Activated CD8-positive, alpha-beta T cell treated with anti-CD3 and anti-CD28 coated beads, Interleukin-2, amount 10 ng/mL, durations not matched to agents 7 days and 5 days (primary cell): ENCODE measurements around the gene LOXL1. TPM values are rescaled to one million over a fixed set of nuclear protein-coding genes. Genes with fewer than 3 reads are reported as not detected.
A peak's percentile ranks its signal among the peaks of the same experiment; 100 is the strongest.

ENCODE experiments used
- ATAC-seq: fragments of 150-1000 bp; cut with Tn5 transposase; one replicate; pipeline ENCODE4 v1.10.0; 2021; ENCODE audit warnings: moderate library complexity
- CTCF ChIA-PET: fragments of 350-600 bp; sonication (Branson Sonifier 250); formaldehyde crosslinking; loops from one replicate; lab custom pipeline; 2021; ENCODE audit warnings: antibody characterized with exemption; lab: Charles Lee
- POLR2A ChIA-PET: fragments of 350-600 bp; sonication (Branson Sonifier 250); formaldehyde crosslinking; loops from one replicate; lab custom pipeline; 2021; ENCODE audit warnings: antibody characterized with exemption; lab: Charles Lee
- DNase-seq: peaks from one replicate; pipeline ENCODE4 v3.0.0-alpha.2; 2020
- H3K27ac Mint-ChIP-seq: one replicate; pipeline ENCODE4 v1.8.0; 2021; ENCODE audit warnings: mild to moderate bottlenecking, mixed read lengths
- H3K27me3 Mint-ChIP-seq: one replicate; pipeline ENCODE4 v1.8.0; 2021; ENCODE audit warnings: low read depth, mixed read lengths
- H3K36me3 Mint-ChIP-seq: one replicate; pipeline ENCODE4 v1.8.0; 2021; ENCODE audit warnings: low read depth, mixed read lengths
- H3K4me1 Mint-ChIP-seq: one replicate; pipeline ENCODE4 v1.8.0; 2021; ENCODE audit warnings: low read depth, mixed read lengths
- H3K4me3 Mint-ChIP-seq: one replicate; pipeline ENCODE4 v1.8.0; 2021; ENCODE audit warnings: mild to moderate bottlenecking, mixed read lengths
- H3K9me3 Mint-ChIP-seq: one replicate; pipeline ENCODE4 v1.8.0; 2022; ENCODE audit warnings: mixed read lengths; ENCODE audit not compliant: insufficient read depth
- total RNA-seq, 2 experiments: library from RNA; stranded (reverse); gene quantifications; one replicate each; pipeline ENCODE4 v1.2.3, GENCODE V29; 2021

The LOXL1 gene
- total RNA-seq, 2 experiments from 2014 or later: 5.9 to 8.4 TPM

DNA sequence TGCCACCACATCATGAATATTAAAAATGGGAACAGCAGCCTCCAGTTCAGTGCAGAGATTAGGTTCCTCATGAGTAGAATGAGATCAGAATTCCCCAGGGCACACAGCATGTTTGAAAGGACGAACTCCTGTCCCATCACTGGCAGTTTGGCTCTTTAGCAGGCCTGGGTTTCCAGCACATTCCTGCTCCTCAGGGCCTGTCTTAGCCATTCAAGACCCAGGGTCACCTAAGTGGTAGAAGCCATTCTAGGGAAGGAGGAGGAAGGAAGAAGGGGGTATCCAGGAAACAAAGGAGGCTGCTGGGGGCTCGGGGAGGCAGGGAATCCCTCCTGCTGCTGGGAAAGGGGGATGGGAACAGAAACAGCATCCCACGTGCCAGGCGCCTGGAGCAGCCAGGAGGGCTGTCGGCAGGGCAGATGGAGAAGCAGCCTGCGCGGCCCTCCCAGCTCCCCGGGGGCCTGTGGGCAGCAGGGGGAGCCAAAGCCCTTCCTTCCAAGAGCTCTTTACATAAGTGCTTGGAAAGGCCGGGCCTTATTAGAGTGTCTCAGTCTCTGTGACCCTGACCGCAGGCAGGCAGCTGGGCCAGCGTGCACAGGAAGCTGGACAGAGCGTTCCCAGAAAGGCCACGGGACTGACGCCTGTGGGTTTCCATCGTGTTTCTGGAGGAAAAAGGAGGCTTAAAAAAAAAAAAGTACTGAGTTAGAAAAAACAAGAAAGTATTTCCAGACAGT lies 24.7 kb downstream of the LOXL1 start:
- peak overlapping the region; percentile 48 for H3K4me3 Mint-ChIP-seq
- no peaks in the 10 kb centered on the region for H3K9me3 Mint-ChIP-seq
- POLR2A ChIA-PET: interaction anchor here (0.8 to 1.3 kb wide), 2 partner anchors 13 to 23 kb away, joined by 3 read pairs; no protein-coding TSS in a partner anchor
- peaks cover 22% of the 10 kb centered on the region for H3K4me1 Mint-ChIP-seq
- no peaks in the 10 kb centered on the region for H3K27me3 Mint-ChIP-seq
- DNase-seq (peak; percentile 88), ATAC-seq (peak; percentile 94)
- no peaks in the 10 kb centered on the region for H3K36me3 Mint-ChIP-seq
- CTCF ChIA-PET: interaction anchor here (0.6 to 14.6 kb wide), 23 partner anchors 8 to 370 kb away, joined by 3 to 310 read pairs (median 4); partner anchors contain the start of gene PML
- H3K27ac Mint-ChIP-seq: peak overlapping the region; percentile 89

DNA sequence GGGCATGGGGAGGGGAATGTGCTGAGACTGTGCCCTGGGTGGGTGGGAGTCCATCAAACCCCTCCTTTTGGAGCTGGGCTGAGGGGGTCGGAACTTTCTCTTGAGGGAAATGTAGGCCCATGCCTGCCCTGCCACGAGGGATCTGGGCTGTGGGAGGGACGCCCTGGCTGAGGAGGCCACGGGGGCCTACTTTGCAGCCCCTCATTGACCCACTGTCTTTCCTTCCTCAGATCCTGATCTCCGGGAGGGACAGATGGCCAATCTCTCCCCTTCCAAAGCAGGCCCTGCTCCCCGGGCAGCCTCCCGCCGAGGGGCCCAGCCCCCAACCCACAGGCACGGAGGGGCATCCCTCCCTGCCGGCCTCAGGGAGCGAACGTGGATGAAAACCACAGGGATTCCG lies 25.3 kb downstream of the LOXL1 start:
- ChIA-PET CTCF (interaction anchor here (0.7 to 14.6 kb wide), 22 partner anchors 8 to 369 kb away, joined by 3 to 310 read pairs (median 4); partner anchors contain the start of gene PML), POLR2A (interaction anchor here (1.3 kb wide), 1 partner anchor 22 kb away, joined by 3 read pairs; no protein-coding TSS in a partner anchor)
- no peaks in the 10 kb centered on the region for H3K9me3 Mint-ChIP-seq

DNA sequence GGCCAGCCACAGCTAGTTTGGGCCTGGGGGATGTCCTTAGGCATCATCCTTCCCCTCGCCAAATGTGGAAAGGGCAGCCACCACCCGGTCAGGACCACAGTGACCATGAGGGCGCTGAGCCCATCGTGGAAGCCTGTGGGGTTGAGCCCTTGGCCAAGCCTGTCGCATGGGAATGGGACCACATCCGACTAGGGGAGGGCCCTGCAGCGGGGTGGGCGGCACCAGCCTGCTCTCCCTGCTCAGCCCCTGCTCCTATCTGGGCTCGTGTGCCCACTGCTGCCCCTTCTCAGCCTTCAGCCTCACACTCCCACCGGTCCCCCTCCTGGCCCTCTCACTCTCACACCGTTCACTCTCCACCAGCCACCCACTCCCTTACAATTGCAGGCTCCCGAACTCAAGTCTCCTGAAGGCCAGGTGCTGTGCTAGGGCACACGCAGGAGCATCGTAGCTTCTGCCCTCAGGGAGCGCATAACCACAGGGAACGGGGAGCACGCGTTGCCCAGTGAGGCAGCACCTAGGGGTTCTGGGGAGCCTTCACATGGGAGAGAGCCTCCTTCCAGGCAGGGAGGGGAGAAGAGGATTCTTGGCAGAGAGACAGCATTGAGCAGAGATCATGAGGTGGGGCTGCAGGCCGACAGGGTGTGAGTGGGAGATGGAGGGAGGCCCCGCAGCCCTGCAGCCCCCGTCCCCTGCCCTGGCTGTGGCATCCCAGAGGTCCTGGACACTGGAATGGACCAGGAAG lies 26.1 kb downstream of the LOXL1 start:
- H3K27ac Mint-ChIP-seq: peak overlapping the region; percentile 29
- POLR2A ChIA-PET: no interaction called here
- H3K4me1 Mint-ChIP-seq: peaks cover 29% of the 10 kb centered on the region
- no peaks in the 10 kb centered on the region for H3K27me3 Mint-ChIP-seq
- H3K4me3 Mint-ChIP-seq: no peak overlapping the region
- no peaks in the 10 kb centered on the region for H3K9me3 Mint-ChIP-seq
- ATAC-seq (no peak), DNase-seq (no peak)
- CTCF ChIA-PET: interaction anchor here (0.9 to 14.6 kb wide), 6 partner anchors 7 to 85 kb away, joined by 3 to 310 read pairs (median 12); partner anchors contain the start of gene PML
- no peaks in the 10 kb centered on the region for H3K36me3 Mint-ChIP-seq

More for the DNA sequence above, 25.3 kb downstream of the LOXL1 start:
- DNase-seq: no peak
- H3K4me1 Mint-ChIP-seq: peaks cover 21% of the 10 kb centered on the region
- ATAC-seq: peak; percentile 7
- H3K27me3 Mint-ChIP-seq: no peaks in the 10 kb centered on the region
- H3K27ac Mint-ChIP-seq: peak overlapping the region; percentile 89
- no peaks in the 10 kb centered on the region for H3K36me3 Mint-ChIP-seq
- H3K4me3 Mint-ChIP-seq: no peak overlapping the region

DNA sequence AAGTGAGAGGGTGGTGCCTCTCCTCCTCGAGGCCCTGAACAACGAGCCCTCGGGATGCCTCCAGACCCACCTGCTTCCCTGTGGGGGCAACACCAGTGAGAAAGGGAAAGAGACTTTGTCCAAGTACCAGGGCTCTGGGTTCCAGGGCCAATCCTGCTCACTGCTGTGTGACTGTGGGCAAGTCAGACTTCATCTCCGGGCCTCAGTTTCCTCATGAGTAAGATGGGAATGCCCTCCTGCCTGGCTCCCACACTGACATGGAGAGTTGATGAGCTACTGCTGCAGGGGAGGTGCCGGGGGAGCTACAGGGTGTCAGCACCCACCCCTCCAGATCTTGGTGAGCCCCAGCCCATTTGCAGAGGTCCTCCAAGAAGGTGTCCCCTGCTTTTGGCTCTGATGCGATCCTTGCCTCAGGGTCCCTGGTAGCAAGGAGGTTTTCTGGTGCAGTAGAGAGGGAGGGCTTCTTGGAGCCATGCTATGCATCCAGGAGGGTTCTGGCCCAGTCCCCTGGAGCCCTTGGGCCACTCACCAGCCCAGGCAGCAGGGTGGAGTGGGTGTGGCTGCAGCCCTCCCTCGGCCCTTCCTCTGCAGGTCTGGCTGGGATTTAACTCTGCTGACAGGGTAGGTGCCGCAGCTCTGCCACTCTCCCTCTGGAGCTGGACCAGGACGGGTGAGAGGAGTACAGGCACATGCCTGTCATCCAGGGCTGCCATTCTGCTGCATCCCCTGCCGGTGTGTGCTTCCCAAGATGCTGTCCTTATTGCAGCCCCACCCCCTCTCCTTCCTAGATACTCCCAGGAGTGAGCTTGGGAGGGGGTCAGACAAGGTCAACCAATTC lies 26.9 kb downstream of the LOXL1 start:
- H3K27me3 Mint-ChIP-seq: no peaks in the 10 kb centered on the region
- ChIA-PET CTCF (interaction anchor here (2.4 to 14.6 kb wide), 2 partner anchors 17 to 41 kb away, joined by 12 to 310 read pairs; partner anchors contain the start of gene PML), POLR2A (no interaction called here)
- DNase-seq (no peak), ATAC-seq (no peak)
- peaks cover 37% of the 10 kb centered on the region for H3K4me1 Mint-ChIP-seq
- no peaks in the 10 kb centered on the region for H3K9me3 Mint-ChIP-seq
- no peak overlapping the region for H3K4me3 Mint-ChIP-seq
- H3K36me3 Mint-ChIP-seq: no peaks in the 10 kb centered on the region
- H3K27ac Mint-ChIP-seq: peak overlapping the region; percentile 41

DNA sequence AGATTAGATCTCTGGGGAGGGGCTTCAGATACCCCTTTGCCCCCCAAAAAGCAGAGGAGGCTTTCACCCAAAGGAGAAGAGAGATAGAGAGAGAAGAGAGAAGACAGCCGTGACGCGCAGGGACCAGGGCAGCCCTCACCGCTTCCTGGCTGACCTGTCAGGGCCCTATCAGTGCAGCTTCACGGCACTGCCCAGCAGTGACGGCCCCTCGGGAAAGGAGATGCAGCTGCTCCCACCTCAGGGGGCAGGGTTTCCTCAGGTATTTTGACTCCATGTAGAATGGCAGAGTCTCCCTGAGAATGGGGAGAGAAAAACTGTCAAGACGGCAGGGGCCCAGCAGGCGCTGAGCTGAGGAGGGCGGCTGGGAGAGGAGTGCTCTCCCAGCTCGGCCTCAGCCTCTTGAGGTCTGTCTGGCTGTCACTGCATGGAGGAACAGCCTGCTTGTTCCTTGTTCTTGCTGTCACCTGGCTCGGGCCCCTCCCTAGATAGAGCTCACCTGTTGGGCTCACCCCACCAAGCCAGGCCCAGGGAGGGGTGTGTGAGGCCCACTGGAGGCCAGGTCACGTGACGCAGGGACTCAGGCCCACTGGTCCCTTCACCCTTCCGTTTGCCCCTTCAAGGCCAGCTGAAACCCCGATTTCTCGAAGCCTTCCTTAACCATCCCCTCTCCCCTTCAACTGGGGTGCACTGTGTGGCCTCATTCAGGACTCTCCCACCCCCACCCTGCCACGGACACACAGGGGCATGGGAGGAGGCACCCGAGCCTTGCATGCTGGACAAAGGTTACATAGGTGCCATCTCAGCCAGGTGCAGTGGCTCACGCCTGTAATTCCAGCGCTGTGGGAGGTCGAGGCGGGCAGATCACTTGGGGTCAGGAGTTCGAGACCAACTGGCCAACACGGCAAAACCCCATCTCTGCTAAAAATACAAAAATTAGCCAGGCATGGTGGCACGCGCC lies 28.2 kb downstream of the LOXL1 start:
- DNase-seq: no peak
- no peak for ATAC-seq
- Mint-ChIP-seq H3K4me1 (peaks cover 49% of the 10 kb centered on the region), H3K27ac (no peak overlapping the region), H3K36me3 (no peaks in the 10 kb centered on the region), H3K4me3 (no peak overlapping the region), H3K9me3 (no peaks in the 10 kb centered on the region), H3K27me3 (no peaks in the 10 kb centered on the region)
- POLR2A ChIA-PET: no interaction called here
- CTCF ChIA-PET: interaction anchor here (14.6 kb wide), 1 partner anchor 15 kb away, joined by 310 read pairs; no protein-coding TSS in a partner anchor

DNA sequence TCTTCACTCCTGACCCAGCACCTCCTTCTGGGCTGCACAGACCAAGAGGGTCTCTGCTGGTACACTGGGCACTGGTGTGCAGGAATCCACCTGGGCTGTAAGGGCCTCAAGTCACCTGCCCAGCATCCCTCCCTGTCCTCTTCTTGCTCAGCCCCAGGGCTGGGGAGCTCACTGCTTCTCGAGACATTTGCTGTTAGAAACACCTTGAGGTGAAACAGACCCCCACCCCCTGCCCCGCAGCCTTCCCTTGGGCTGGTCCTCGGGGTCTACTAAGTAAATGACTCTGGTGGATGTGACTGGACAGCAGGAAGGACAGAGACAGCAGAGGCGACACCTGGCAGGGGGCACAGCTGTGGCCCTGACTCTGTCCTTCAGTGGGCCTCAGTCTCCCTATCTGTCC lies 29.1 kb downstream of the LOXL1 start:
- Mint-ChIP-seq H3K4me3 (no peak overlapping the region), H3K9me3 (no peaks in the 10 kb centered on the region), H3K27me3 (no peaks in the 10 kb centered on the region), H3K4me1 (peaks cover 54% of the 10 kb centered on the region), H3K36me3 (no peaks in the 10 kb centered on the region), H3K27ac (no peak overlapping the region)
- CTCF ChIA-PET: interaction anchor here (14.6 kb wide), 1 partner anchor 14 kb away, joined by 310 read pairs; no protein-coding TSS in a partner anchor
- no peak for DNase-seq
- no peak for ATAC-seq
- POLR2A ChIA-PET: no interaction called here

DNA sequence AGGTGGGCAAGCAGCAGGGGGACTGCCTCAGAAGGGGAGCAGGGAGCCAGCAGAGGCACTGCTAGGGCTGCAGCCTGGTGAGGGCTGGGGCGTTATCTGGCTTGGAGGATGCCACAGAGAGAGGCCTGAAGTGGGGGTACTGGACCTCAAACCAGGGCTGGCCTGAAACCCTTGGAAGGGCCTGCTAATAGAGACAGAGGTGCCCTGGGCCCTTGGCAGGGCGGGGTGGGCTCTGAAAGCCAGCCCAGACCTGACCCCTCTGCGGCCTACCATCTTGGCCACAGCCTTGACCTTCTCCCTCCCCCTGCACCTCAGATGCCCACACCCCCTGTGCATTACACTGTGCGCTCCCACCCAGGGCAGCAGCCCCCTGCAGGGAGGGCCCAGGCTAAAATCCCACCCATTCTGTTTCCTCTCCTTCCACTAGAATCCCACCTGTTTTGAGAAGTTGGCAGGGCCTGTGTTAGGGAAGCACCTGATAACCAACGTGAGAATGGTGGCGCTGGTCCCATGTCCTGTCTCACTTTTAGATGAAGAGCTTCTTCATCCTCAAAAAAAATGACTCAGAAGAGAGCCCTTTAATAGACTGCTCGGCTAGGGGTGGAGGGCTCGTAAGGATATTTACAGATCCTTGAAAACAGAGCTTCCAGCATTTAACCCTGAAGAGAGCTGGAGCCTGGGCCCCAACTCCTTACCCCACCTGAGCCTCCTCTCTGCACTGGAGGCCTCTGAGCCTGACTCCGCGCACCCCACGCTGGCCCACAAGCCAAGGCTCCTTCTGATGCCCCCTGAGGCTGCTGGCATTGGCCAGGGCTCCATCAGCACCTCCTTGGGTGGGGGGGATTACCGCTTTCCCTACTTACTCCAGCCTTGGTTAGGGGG lies 29.8 kb downstream of the LOXL1 start:
- DNase-seq (no peak), ATAC-seq (no peak)
- peaks cover 50% of the 10 kb centered on the region for H3K4me1 Mint-ChIP-seq
- H3K27ac Mint-ChIP-seq: no peak overlapping the region
- ChIA-PET CTCF (interaction anchor here (1.1 to 14.6 kb wide), 2 partner anchors 14 to 28 kb away, joined by 3 to 310 read pairs; no protein-coding TSS in a partner anchor), POLR2A (interaction anchor here (0.7 kb wide), 1 partner anchor 38 kb away, joined by 3 read pairs; the partner anchor contains the start of gene PML)
- no peaks in the 10 kb centered on the region for H3K27me3 Mint-ChIP-seq
- H3K36me3 Mint-ChIP-seq: no peaks in the 10 kb centered on the region
- no peaks in the 10 kb centered on the region for H3K9me3 Mint-ChIP-seq
- H3K4me3 Mint-ChIP-seq: no peak overlapping the region

DNA sequence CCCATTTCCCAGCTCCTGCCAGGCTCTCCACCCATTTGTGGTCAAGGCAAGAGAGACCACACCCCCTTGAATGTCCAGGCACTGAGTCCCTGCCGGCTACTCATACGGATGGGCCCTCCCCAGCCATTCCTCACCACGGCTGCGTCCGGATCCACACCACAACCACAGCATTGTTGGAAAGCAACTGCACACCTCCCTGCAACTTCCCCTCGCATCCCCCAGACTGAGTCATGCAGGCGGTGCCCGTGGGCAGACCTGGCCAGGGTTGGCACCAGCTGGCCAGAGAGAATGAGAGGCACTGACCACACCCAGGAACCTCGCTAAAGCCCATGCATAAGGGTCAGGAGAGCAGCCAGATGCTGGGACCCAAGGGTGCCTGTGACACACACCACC lies 30.5 kb downstream of the LOXL1 start:
- ATAC-seq (no peak), DNase-seq (no peak)
- CTCF ChIA-PET: interaction anchor here (1.1 to 14.6 kb wide), 2 partner anchors 13 to 29 kb away, joined by 3 to 310 read pairs; no protein-coding TSS in a partner anchor
- POLR2A ChIA-PET: interaction anchor here (0.6 to 0.7 kb wide), 2 partner anchors 38 to 428 kb away, joined by 3 read pairs; partner anchors contain the start of gene PML
- peaks cover 44% of the 10 kb centered on the region for H3K4me1 Mint-ChIP-seq
- H3K36me3 Mint-ChIP-seq: no peaks in the 10 kb centered on the region
- no peak overlapping the region for H3K4me3 Mint-ChIP-seq
- no peak overlapping the region for H3K27ac Mint-ChIP-seq
- H3K9me3 Mint-ChIP-seq: no peaks in the 10 kb centered on the region
- H3K27me3 Mint-ChIP-seq: no peaks in the 10 kb centered on the region

DNA sequence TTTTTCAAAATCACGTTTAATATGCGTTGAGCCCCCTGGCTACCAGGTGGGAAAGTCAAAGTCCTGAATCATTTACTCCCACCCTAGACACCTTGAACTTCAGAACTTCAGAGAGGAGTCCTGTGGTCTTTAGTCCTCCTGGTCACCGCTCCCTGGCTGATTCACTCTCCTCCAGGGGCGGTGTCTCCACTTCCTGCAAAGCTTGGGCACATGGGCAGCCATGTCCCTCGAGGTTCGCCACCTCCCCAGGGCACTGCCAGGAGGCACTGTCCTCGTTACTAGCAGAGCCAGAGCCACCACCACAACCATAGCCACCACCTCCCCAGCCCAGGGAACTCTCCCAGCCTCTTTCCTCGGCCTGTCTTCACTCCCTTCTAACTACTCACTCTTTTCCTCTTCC lies 31.0 kb downstream of the LOXL1 start:
- Mint-ChIP-seq H3K27me3 (no peaks in the 10 kb centered on the region), H3K9me3 (no peaks in the 10 kb centered on the region), H3K36me3 (no peaks in the 10 kb centered on the region), H3K4me1 (peaks cover 38% of the 10 kb centered on the region), H3K27ac (no peak overlapping the region), H3K4me3 (no peak overlapping the region)
- POLR2A ChIA-PET: interaction anchor here (0.5 to 0.6 kb wide), 2 partner anchors 37 to 427 kb away, joined by 3 read pairs; partner anchors contain the start of gene PML
- DNase-seq (no peak), ATAC-seq (no peak)
- CTCF ChIA-PET: interaction anchor here (14.6 kb wide), 1 partner anchor 12 kb away, joined by 310 read pairs; no protein-coding TSS in a partner anchor
